H1 (cell line): ENCODE measurements around the gene CT45A10. TPM values are rescaled to one million over a fixed set of nuclear protein-coding genes. Genes with fewer than 3 reads are reported as not detected.
"Not testable (repeated sequence)": the region's sequence is repeated elsewhere in the genome, so short reads cannot be mapped to it uniquely, and the experiment has no call there.

ENCODE experiments used
- CTCF ChIA-PET: fragments of 300-600 bp; sonication (Branson Sonifier 250); formaldehyde crosslinking; loops from one replicate; lab custom pipeline; 2021; ENCODE audit not compliant: partially characterized antibody; lab: Charles Lee
- POLR2A ChIA-PET: fragments of 300-600 bp; sonication (Branson Sonifier 250); formaldehyde crosslinking; loops from one replicate; lab custom pipeline; 2021; ENCODE audit warnings: inconsistent platforms; ENCODE audit not compliant: partially characterized antibody; lab: Charles Lee
- DNase-seq, 2 experiments: peaks; one replicate each; pipeline versions ENCODE4 v3.0.0 to v3.0.0-alpha.2; 2010 to 2022; ENCODE audit warnings: low spot score in 2 of 2, low read depth in 1 of 2, mixed read lengths in 1 of 2
- FAIRE-seq: peaks from 2 replicates; lab custom pipeline; 2011; peaks lifted over from hg19 to GRCh38; lab: Jason Lieb, UNC
- H2AFZ ChIP-seq: 2 replicates; pipeline ENCODE4 v1.8.1; 2012; ENCODE audit warnings: low read length, inconsistent platforms
- H2AK5ac ChIP-seq: 2 replicates; pipeline ENCODE4 v1.6.1; 2013; ENCODE audit warnings: low read depth, low read length
- H2BK120ac ChIP-seq: replicated peaks from 2 replicates; pipeline ENCODE3; 2013; ENCODE audit warnings: low read depth, low read length, inconsistent platforms
- H2BK12ac ChIP-seq: 2 replicates; pipeline ENCODE4 v1.6.1; 2013; ENCODE audit warnings: low read depth, low read length
- H2BK15ac ChIP-seq: 2 replicates; pipeline ENCODE4 v1.6.1; 2013; ENCODE audit warnings: low read length
- H2BK20ac ChIP-seq: 2 replicates; pipeline ENCODE4 v1.6.1; 2013; ENCODE audit warnings: low read length
- H2BK5ac ChIP-seq: 2 replicates; pipeline ENCODE4 v1.6.1; 2013; ENCODE audit warnings: low read depth, low read length
- H3K14ac ChIP-seq: 2 replicates; pipeline ENCODE4 v1.6.1; 2013; ENCODE audit warnings: inconsistent platforms; ENCODE audit not compliant: insufficient read length
- H3K18ac ChIP-seq: 2 replicates; pipeline ENCODE4 v1.6.1; 2013; ENCODE audit warnings: low read length; ENCODE audit errors: extremely low read depth
- H3K23ac ChIP-seq: 2 replicates; pipeline ENCODE4 v1.6.1; 2013; ENCODE audit warnings: inconsistent platforms; ENCODE audit not compliant: insufficient read length
- H3K23me2 ChIP-seq: 2 replicates; pipeline ENCODE4 v1.6.1; 2013; ENCODE audit warnings: low read depth, low read length
- H3K27ac ChIP-seq: 2 replicates; pipeline ENCODE4 v1.6.1; 2011; ENCODE audit warnings: low read depth, low read length, inconsistent platforms
- H3K27me3 ChIP-seq, 4 experiments: replicated peaks in 1 of 4; 1 replicate in 1 of 4; 2 replicates in 3 of 4; pipeline versions ENCODE4 v1.6.1 to v1.8.1; 2011 to 2013; ENCODE audit warnings: low read length in 3 of 4, mild to moderate bottlenecking in 3 of 4, inconsistent platforms in 2 of 4, mixed read lengths in 2 of 4, moderate library complexity in 1 of 4; ENCODE audit not compliant: control insufficient read depth in 3 of 4, insufficient read depth in 3 of 4; ENCODE audit errors: extremely low read depth in 1 of 4
- H3K36me3 ChIP-seq, 4 experiments: 2 replicates each; pipeline versions ENCODE4 v1.6.1 to v1.8.1; 2011 to 2013; ENCODE audit warnings: mild to moderate bottlenecking in 4 of 4, low read length in 3 of 4, moderate library complexity in 2 of 4, control low read depth in 1 of 4, inconsistent platforms in 1 of 4; ENCODE audit not compliant: insufficient read depth in 4 of 4, control insufficient read depth in 2 of 4
- H3K4ac ChIP-seq: replicated peaks from 2 replicates; pipeline ENCODE3; 2013; ENCODE audit warnings: low read length, low read depth, mixed read lengths, inconsistent platforms; ENCODE audit not compliant: insufficient read length
- H3K4me1 ChIP-seq, 4 experiments: replicated peaks in 1 of 4; 1 replicate in 1 of 4; 2 replicates in 3 of 4; pipeline versions ENCODE4 v1.6.1 to v1.8.1; 2011 to 2013; ENCODE audit warnings: low read length in 3 of 4, inconsistent platforms in 2 of 4, mixed read lengths in 1 of 4; ENCODE audit not compliant: insufficient read depth in 4 of 4, control insufficient read depth in 3 of 4
- H3K4me2 ChIP-seq, 2 experiments: 2 replicates each; pipeline versions ENCODE4 v1.6.1 to v1.8.1; 2011 to 2013; ENCODE audit warnings: low read depth in 2 of 2, low read length in 2 of 2, control low read depth in 1 of 2, inconsistent platforms in 1 of 2, mild to moderate bottlenecking in 1 of 2; ENCODE audit not compliant: insufficient read depth in 1 of 2
- H3K4me3 ChIP-seq, 4 experiments: fragments of 200-600, 300-600 bp in 1 of 4; sonication (generic), shearing (Covaris generic), sonication (Bioruptor Twin) in 1 of 4; 2 replicates each; pipeline versions ENCODE4 v1.5.1 to v1.8.1; 2011 to 2016; ENCODE audit warnings: low read length in 4 of 4, low read depth in 3 of 4, control low read depth in 2 of 4, inconsistent platforms in 2 of 4, mild to moderate bottlenecking in 2 of 4, mixed read lengths in 1 of 4, moderate library complexity in 1 of 4; ENCODE audit not compliant: insufficient read depth in 2 of 4; ENCODE audit errors: extremely low read depth in 1 of 4
- H3K56ac ChIP-seq: replicated peaks from 2 replicates; pipeline ENCODE3; 2013; ENCODE audit warnings: low read depth, mild to moderate bottlenecking, mixed read lengths, low read length, inconsistent platforms; ENCODE audit not compliant: insufficient read length
- H3K79me1 ChIP-seq: 2 replicates; pipeline ENCODE4 v1.6.1; 2013; ENCODE audit warnings: low read depth, low read length, control low read depth
- H3K79me2 ChIP-seq, 2 experiments: 2 replicates each; pipeline versions ENCODE4 v1.6.1 to v1.8.1; 2012 to 2013; ENCODE audit warnings: low read length in 2 of 2, mild to moderate bottlenecking in 2 of 2, inconsistent platforms in 1 of 2; ENCODE audit not compliant: insufficient read depth in 2 of 2, control insufficient read depth in 1 of 2
- H3K9ac ChIP-seq, 4 experiments: replicated peaks in 1 of 4; 1 replicate in 1 of 4; 2 replicates in 3 of 4; pipeline versions ENCODE4 v1.6.1 to v1.8.1; 2011 to 2013; ENCODE audit warnings: low read depth in 3 of 4, low read length in 3 of 4, control low read depth in 2 of 4, mild to moderate bottlenecking in 2 of 4, moderate library complexity in 2 of 4, inconsistent platforms in 1 of 4; ENCODE audit errors: extremely low read depth in 1 of 4
- H3K9me3 ChIP-seq, 2 experiments: 2 replicates each; pipeline versions ENCODE4 v1.6.1 to v1.8.1; 2012 to 2013; ENCODE audit warnings: mild to moderate bottlenecking in 2 of 2, moderate library complexity in 2 of 2, control low read depth in 1 of 2, inconsistent platforms in 1 of 2, low read depth in 1 of 2, low read length in 1 of 2, mixed read lengths in 1 of 2; ENCODE audit not compliant: insufficient read depth in 2 of 2
- H4K20me1 ChIP-seq, 2 experiments: replicated peaks in 1 of 2; 2 replicates each; pipeline versions ENCODE3 to v1.8.1; 2011 to 2013; ENCODE audit warnings: inconsistent platforms in 2 of 2, low read length in 2 of 2, mild to moderate bottlenecking in 1 of 2; ENCODE audit not compliant: insufficient read depth in 2 of 2, control insufficient read depth in 1 of 2
- H4K5ac ChIP-seq: 2 replicates; pipeline ENCODE4 v1.6.1; 2013; ENCODE audit warnings: low read length, low read depth, mixed read lengths, inconsistent platforms; ENCODE audit not compliant: insufficient read length
- H4K8ac ChIP-seq: 2 replicates; pipeline ENCODE4 v1.8.0; 2013; ENCODE audit warnings: mild to moderate bottlenecking, moderate library complexity, low read length, inconsistent platforms; ENCODE audit not compliant: insufficient read depth; ENCODE audit errors: extremely low read depth
- H4K91ac ChIP-seq: replicated peaks from 2 replicates; pipeline ENCODE3; 2013; ENCODE audit warnings: low read length, mixed read lengths, inconsistent platforms; ENCODE audit not compliant: insufficient read length
- RAD21 ChIP-seq, 2 experiments: IDR thresholded peaks in 1 of 2; conservative IDR thresholded peaks in 1 of 2; 2 replicates each; pipeline ENCODE4 v1.6.1; 2011; ENCODE audit warnings: low read depth in 2 of 2, low read length in 2 of 2, improper control_type of control experiment in 1 of 2, inconsistent platforms in 1 of 2, mild to moderate bottlenecking in 1 of 2, moderate library complexity in 1 of 2
- WGBS, 2 experiments: shearing (Covaris generic) in 1 of 2; methylation state at CpG; one replicate each; pipeline versions ENCODE4 v1.1.6 to v1.1.7; 2013 to 2015; ENCODE audit warnings: low lambda C conversion rate in 2 of 2, mixed read lengths in 2 of 2, inconsistent platforms in 1 of 2, low coverage in 1 of 2, missing lambda C conversion rate in 1 of 2; ENCODE audit not compliant: insufficient replicate concordance in 2 of 2, insufficient coverage in 1 of 2, insufficient read length in 1 of 2; ENCODE audit errors: extremely low coverage in 1 of 2, missing lambda C conversion rate in 1 of 2; 5-methylcytosine and 5-hydroxymethylcytosine counted together
- polyA plus RNA-seq, 7 experiments: library from polyadenylated mRNA; depleted of rRNA in 3 of 7; stranded (reverse) in 5 of 7; unstranded in 2 of 7; fragments of >200 nt in 5 of 7; fragments of 200-250 nt in 2 of 7; gene quantifications; 1 replicate in 5 of 7; 2 replicates in 1 of 7; 4 replicates in 1 of 7; pipeline versions ENCODE4 v1.2.1 to v1.2.3, GENCODE V29; 2011 to 2013; ENCODE audit warnings: missing spikeins in 2 of 7, mixed read lengths in 2 of 7
- total RNA-seq: library from RNA; stranded (reverse); fragmentation: NEBNext Ultra II Directional; extraction: Animal tissue kit (Norgen Biotek cat#: 25700); gene quantifications from 2 replicates; pipeline ENCODE4 v1.2.1, GENCODE V29; 2021
- TF ChIP-seq, protein P1 (sequence below), 3 experiments: IDR thresholded peaks; 1 replicate in 2 of 3; 2 replicates in 1 of 3; pipeline versions ENCODE4 v1.5.1 to v1.6.1; 2011; ENCODE audit warnings: low read length in 3 of 3, mild to moderate bottlenecking in 3 of 3, inconsistent platforms in 2 of 3, low read depth in 1 of 3, moderate library complexity in 1 of 3; ENCODE audit not compliant: insufficient read depth in 1 of 3; ENCODE audit errors: control extremely low read depth in 1 of 3

Gene CT45A10
- total and polyA plus RNA-seq, 2 of the 8 experiments (the other 6 are each of a cell fraction or from before 2014, with no cell fraction given) = not detected

DNA sequence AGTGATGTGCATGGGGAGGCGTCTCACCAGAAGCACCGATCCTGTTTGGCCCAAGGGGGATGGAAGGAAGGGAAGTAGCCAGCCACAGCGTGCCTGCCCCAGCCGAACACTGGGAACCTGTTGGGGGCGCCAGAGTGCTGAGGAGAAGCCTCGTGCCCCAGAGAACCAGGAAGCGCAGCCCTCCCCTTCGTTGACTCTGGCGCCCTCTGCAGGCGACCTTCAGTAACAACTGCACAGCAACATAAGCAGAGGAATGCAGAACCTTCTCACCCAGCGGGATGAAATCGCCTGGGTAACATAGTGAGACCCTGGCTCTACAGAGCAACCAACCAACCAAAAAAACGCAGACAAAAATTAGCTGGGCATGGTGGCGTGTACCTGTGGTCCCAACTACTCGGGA, 4.3 kb downstream of the CT45A10 start:
- CTCF ChIA-PET = interaction anchor here (0.6 kb wide), 1 partner anchor 14 kb away, joined by 3 read pairs; no protein-coding TSS in a partner anchor
- H3K56ac ChIP-seq, H4K8ac ChIP-seq, H3K79me1 ChIP-seq, H2BK12ac ChIP-seq, H3K4me2 ChIP-seq, H2BK15ac ChIP-seq, H3K23ac ChIP-seq, POLR2A ChIA-PET, H3K9ac ChIP-seq, H3K4me1 ChIP-seq, H2AK5ac ChIP-seq, H3K18ac ChIP-seq, H2BK5ac ChIP-seq, H3K23me2 ChIP-seq, H3K4ac ChIP-seq, H4K20me1 ChIP-seq, H3K4me3 ChIP-seq, H2AFZ ChIP-seq, H4K5ac ChIP-seq, H2BK20ac ChIP-seq, H3K36me3 ChIP-seq, FAIRE-seq, H4K91ac ChIP-seq, H3K27me3 ChIP-seq, H3K79me2 ChIP-seq, H3K14ac ChIP-seq, H2BK120ac ChIP-seq, H3K27ac ChIP-seq: not testable (repeated sequence)
- 77% methylated on average over 6 of the region's 15 CpGs; no CpG with 5 or more reads in 1 of the 2 experiments for WGBS, 2 experiments
- peaks cover 0 to 35% of the 10 kb centered on the region in 2 experiments; a peak in 2 of 4 replicates for H3K9me3 ChIP-seq
- TF ChIP-seq, protein P1, sequence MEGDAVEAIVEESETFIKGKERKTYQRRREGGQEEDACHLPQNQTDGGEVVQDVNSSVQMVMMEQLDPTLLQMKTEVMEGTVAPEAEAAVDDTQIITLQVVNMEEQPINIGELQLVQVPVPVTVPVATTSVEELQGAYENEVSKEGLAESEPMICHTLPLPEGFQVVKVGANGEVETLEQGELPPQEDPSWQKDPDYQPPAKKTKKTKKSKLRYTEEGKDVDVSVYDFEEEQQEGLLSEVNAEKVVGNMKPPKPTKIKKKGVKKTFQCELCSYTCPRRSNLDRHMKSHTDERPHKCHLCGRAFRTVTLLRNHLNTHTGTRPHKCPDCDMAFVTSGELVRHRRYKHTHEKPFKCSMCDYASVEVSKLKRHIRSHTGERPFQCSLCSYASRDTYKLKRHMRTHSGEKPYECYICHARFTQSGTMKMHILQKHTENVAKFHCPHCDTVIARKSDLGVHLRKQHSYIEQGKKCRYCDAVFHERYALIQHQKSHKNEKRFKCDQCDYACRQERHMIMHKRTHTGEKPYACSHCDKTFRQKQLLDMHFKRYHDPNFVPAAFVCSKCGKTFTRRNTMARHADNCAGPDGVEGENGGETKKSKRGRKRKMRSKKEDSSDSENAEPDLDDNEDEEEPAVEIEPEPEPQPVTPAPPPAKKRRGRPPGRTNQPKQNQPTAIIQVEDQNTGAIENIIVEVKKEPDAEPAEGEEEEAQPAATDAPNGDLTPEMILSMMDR (IDR thresholded peaks at IDR 0.05; ENCODE audit: control extremely low read depth in 1 of 3, insufficient read depth in 1 of 3, low read depth in 1 of 3, low read length in 3 of 3) = peak; percentile 11 to 40 (median 34)
- peak in 1 of 2 experiments; percentile 17; a peak in 1 of 4 replicates for TF ChIP-seq RAD21 (IDR thresholded peaks at IDR 0.05 in 1 of 2, conservative IDR thresholded peaks at IDR 0.05 in 1 of 2; ENCODE audit: low read depth in 2 of 2, low read length in 2 of 2)
- DNase-seq = peak in 1 of 2 experiments; percentile 45
